Measurements from ENCODE around the gene DHX15.

DHX15 gene

GRCh38 chr4:24584211-24584850, at the start of gene DHX15:
DHX15 (minus strand) TSS chr4:24584554; CDS start chr4:24584393, 161 bp downstream.
- DNase-seq = peak; percentile 99

GRCh38 chr4:24632011-24632410, 47.7 kb upstream of the DHX15 start:
- DNase-seq = no peak

GRCh38 chr4:24630937-24631336, 46.6 kb upstream of the DHX15 start:
- DNase-seq = no peak

GRCh38 chr4:24625091-24625490, 40.7 kb upstream of the DHX15 start:
- DNase-seq = no peak

GRCh38 chr4:24624381-24624780, 40.0 kb upstream of the DHX15 start:
- DNase-seq = no peak

GRCh38 chr4:24622146-24622834, 37.9 kb upstream of the DHX15 start:
- no peak for DNase-seq

GRCh38 chr4:24615977-24616376, 31.6 kb upstream of the DHX15 start:
- no peak for DNase-seq

GRCh38 chr4:24614881-24615280, 30.5 kb upstream of the DHX15 start:
- DNase-seq = no peak

- no peak for DNase-seq
Measured at GRCh38 chr4:24613502-24613901, 29.1 kb upstream of the DHX15 start.

GRCh38 chr4:24611575-24611974, 27.2 kb upstream of the DHX15 start:
- DNase-seq = no peak

- peak; percentile 4 for DNase-seq
Measured at GRCh38 chr4:24607334-24607733, 23.0 kb upstream of the DHX15 start.

- DNase-seq = no peak
Measured at GRCh38 chr4:24605216-24605615, 20.9 kb upstream of the DHX15 start.

GRCh38 chr4:24604558-24605214, 20.3 kb upstream of the DHX15 start:
- no peak for DNase-seq

- no peak for DNase-seq
Measured at GRCh38 chr4:24603343-24603742, 19.0 kb upstream of the DHX15 start.

GRCh38 chr4:24601121-24601520, 16.8 kb upstream of the DHX15 start:
- DNase-seq = no peak

GRCh38 chr4:24599275-24599674, 14.9 kb upstream of the DHX15 start:
- no peak for DNase-seq

GRCh38 chr4:24598025-24598424, 13.7 kb upstream of the DHX15 start:
- no peak for DNase-seq

- no peak for DNase-seq
Measured at GRCh38 chr4:24595659-24596058, 11.3 kb upstream of the DHX15 start.

- DNase-seq = no peak
Measured at GRCh38 chr4:24594887-24595286, 10.5 kb upstream of the DHX15 start.

GRCh38 chr4:24589448-24589847, 5.1 kb upstream of the DHX15 start:
- DNase-seq = no peak

- no peak for DNase-seq
Measured at GRCh38 chr4:24588216-24588954, 4.0 kb upstream of the DHX15 start.

- DNase-seq = peak; percentile 62
Measured at GRCh38 chr4:24583451-24584210, 723 bp downstream of the DHX15 start.

Data from retina (tissue), 1 donor.